ENCODE measurements around the gene LZTFL1.
"Not testable (repeated sequence)": the region's sequence is repeated elsewhere in the genome, so short reads cannot be mapped to it uniquely, and the experiment has no call there.

Gene LZTFL1

DNA sequence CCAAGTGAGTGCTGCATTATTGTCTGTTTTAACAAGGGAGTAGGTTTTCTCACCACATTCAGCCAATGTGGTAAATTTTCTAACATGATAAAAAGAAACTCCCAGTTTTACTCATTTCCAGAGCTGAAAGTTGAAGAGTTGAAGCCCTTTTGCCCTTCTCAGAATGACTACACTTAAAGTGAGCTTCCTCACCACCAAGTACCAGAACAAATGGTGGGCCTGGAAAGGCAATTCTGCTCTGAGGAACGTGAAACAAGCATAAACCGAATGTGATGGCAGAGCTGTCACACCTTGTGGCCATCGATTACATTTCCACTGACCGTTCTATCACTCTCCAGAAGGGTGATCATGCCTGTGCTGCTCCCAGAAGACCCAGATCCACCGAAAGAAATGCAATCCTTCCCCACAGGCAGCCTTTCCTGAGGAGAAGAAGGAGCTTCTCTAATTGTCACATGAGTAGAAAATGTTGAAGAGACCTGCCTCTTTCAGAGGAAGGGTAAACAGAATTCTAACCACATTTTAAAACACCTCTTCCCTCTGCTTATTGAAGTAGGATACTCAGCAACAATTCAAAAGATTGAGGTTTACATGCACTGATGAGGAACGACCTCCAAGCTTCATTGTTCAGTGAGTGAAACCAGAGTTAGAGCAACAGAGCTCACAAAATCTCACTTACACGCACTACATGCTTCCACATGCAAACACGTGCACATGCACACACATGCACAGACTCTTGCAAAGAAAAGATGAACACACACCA, 23.0 kb upstream of the LZTFL1 start:
- DNase-seq: peak; percentile 44

DNA sequence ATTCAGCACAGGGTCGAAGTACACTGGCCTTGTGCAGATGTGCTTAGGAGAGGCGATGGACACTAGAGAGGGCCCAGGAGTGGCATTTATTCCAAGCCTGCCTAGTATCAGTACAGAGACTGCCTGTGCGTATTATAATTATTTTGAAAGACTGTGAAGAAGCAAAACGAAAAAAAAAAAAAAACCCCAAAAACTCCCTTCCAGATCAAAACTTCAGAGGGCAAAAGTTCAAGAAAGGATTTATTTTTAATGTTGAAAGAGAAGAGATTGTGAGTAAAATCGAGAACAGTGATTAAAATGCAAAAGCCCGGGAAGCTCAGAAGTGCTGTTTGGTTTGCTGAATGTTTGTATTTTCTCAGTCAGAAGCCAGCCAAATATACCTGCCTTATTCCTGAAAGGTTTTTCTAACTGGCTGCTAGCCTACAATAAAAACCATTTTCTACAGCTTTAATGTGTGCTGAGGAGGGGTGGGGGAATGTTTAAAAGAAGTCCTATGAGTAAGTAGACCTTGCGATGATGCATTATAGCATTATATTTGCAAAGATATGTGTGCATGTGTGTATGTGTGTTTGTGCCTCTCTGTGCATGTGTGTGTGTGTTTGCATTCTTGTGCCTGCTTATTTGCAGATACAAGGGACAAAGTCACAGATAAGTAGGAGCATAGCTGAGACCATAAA, 19.3 kb upstream of the LZTFL1 start:
- DNase-seq: no peak

DNA sequence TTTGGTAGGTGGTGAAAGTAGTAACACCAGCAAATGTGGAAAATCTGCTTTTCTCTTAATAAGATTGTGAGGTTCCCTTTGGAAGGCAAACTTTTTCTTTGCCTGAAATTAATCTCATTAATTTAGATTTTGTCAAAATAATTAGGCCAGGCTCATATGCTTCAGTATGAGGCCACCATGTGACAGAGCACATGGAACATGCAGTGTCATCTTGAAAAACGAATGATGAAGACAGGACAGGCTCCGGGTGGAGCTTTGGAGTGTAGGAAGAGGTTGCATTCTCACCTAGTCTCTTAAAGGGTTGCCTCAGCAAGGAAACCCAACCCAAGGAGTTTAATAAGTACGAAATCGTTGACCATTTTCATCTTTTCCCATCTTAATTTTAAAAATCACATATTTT, 18.6 kb upstream of the LZTFL1 start:
- no peak for DNase-seq

DNA sequence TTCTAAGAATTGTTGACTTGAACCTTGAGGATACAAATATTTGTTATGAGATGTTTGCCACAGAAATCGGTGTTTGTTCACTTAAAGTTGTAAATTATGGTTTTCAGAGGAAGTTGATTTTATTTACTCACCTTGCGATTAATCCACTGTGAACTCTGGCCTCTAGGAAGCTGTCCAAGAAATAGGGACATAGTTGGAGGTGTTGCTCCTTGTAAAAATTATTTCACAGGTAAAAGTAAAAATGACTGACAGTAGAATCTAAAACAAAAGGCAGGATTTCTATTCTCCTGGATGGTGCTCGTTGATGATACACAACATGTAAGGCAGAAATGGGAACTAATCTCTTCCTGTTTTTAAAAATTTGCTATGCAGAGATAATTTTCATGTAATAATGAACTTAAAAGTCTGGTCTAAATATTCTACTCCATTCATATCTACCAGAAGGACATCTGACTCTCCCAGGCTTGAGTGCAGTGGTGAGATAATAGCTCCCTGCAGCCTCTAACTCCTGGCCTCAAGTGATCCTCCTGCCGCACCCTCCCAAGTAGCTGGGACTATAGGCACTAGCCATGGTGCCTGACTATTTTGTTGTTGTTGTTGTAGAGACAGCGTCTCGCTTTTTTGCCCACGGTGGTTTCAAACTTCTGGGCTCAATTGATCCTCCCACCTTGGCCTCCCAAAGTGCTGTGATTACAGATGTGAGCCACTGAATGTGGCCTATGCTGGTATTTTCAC, 17.1 kb upstream of the LZTFL1 start:
- no peak for DNase-seq

DNA sequence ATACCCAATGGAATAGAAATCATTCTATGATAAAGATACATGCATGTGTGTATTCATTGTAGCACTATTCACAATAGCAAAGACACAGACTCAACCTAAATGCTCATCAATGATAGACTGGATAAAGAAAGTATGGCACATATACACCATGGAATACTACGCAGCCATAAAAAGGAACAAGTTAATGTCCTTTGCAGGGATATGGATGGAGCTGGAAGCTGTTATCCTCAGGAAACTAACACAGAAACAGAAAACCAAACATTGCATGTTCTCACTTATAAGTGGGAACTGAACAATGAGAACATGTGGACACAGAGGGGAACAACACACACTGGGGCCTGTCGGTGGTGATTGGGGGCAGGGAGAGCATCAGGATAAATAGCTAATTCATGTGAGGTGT, 15.1 kb upstream of the LZTFL1 start:
- DNase-seq: not testable (repeated sequence)

DNA sequence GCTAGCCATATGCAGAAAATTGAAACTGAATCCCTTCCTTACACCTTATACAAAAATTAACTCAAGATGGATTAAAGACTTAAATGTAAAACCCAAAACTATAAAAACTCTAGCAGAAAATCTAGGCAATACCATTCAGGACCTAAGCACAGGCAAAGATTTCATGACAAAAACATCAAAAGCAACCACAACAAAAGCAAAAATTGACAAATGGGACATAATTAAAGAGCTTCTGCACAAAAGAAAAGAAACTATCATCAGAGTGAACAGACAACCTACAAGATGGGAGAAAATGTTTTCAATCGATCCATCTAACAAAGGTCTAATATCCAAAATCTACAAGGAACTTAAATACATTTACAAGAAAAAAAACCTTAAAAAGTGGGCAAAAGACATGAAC, 14.4 kb upstream of the LZTFL1 start:
- not testable (repeated sequence) for DNase-seq

DNA sequence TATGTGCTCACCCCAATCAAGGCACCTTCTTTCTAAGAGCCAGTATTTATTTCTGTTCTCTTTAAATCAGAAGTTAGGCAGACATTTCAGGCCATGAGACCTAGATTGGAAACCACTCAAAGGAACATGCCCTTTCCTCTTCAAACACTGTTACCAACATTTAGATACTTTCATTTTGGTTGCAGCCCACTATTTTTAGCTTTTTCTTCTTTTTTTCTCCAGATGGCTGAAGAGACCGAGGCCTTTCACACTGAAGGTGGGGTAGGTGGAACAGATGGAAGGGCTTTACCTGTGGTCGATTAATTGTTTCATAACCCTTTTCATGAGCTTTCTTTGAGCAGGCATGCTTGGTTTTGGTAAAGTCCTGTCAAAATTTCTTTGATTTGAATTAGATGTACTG, 10.9 kb upstream of the LZTFL1 start:
- DNase-seq: no peak

DNA sequence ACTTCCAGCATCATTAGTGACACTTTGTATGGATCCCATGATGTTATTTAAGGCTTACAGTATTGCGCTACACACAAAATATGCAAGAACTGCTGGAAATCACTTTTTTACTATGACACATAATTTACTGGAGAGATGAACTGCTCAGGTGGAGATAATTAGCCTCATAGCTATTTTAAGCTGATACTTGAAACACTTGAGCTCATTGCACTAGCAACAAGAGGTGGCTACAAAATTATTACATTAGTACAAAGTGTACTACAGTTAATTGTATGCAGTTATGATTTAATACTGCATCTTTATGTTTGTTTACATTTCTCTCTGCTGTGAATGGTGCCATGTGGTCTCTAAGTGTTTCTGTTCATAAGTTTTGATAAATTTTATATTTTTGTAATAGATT, 6.5 kb upstream of the LZTFL1 start:
- DNase-seq: no peak

DNA sequence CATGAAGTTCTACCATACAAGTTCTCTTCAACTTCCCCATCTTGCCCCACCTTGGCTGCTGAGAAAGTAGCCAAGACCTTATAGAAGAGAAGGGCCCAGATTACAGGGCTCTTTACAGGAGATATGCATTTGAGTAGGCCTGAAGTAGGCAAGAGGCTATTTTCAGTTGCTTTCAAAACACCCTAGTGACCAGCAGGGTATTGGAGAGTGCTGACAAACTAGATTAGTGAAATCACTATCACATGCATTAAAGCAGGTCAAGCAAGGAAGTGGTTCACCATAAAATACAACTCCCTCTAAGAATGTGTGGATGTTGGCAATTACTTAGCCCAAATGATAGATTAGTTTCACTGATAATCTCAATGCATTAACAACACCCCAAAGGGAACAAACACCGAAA, 2.7 kb upstream of the LZTFL1 start:
- DNase-seq: no peak

DNA sequence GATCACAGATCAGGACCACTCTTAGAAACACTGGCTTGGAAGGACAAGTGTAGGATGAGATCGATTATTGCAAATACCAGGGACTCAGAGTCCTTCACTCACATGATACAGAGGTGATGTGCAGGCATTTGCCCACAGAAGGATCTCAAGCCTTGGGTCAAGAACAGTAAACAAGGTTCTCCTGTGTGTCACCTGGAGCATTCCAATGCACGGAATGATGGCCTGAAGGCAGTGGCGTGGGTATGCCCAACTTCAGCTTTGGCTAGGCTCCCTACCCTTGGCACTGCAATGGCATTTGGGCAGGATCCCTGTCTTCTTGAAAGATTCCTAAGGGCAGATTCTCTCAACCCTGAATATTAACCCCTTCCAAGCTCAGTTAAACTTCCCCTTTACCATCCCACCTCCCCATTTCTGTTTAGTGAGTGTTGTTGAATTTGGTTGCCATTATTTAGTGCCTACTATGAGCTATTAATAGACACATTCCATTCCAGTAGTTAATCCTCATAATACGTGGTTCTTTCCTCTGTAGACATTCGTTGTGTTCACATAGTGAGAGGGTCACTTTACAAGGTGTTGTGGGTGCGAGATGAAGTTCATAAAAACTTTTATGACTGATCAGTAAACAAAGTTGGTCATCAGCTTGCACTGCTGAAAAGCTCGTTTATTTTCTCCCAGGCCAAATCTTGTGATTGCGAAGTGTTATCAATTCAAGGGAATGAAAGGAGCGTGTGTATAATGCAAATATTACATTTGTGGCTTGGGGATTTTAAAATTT, 1.1 kb upstream of the LZTFL1 start:
- no peak for DNase-seq

DNA sequence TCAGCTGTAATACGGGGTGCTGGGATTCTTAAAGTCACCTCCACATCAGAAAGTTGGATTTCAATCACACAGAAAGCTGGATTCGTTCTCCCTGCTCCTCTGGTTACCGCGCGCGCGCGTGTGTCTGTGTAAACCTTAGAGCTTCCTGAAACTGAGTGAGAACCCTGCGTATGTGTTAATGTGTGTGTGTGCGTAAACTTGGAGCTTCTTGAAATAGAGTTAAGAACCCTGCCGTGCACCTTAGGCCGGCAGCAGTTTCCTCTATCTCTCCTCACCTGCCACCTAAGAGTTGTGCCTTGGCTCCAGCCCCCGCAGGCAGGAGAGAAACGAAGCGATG, 531 bp downstream of the LZTFL1 start:
- no peak for DNase-seq

DNA sequence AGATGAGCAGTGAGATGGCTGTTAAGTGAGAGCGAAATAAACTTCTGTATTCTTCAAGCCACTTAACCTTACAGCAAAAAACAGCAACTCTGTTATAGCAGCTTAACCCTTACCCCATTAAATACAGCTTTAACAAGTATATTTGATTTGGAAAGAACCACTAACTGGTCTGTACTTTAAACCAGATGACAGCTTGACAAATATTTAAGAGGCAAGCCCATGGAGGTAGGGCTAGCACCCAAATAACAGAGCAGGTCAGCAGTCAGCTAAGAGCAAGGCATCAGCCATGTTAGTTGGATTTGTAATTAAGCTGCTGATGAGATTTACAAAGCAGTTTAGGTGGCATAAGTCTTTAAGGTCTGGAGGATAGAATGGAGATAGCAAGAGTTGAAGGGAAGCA, 3.5 kb downstream of the LZTFL1 start:
- no peak for DNase-seq

DNA sequence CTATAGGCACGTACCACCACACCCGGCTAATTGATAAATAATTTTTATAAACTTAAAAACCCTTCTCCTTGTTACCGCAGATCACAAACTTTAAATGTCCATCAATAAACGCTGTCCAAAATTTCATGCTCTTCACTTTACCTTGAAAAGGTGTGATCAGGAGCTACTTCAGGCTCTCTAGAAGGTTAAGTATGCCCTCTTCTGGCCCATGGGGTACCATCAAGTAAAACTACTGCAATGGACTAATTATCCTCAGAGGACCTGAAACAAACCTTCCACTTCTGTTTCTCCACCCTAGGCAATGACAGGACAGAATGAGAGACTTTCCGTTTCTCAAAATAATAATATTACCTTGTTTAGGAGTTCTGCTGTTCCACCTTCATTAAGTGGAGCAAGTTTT, 9.2 kb downstream of the LZTFL1 start:
- DNase-seq: no peak

DNA sequence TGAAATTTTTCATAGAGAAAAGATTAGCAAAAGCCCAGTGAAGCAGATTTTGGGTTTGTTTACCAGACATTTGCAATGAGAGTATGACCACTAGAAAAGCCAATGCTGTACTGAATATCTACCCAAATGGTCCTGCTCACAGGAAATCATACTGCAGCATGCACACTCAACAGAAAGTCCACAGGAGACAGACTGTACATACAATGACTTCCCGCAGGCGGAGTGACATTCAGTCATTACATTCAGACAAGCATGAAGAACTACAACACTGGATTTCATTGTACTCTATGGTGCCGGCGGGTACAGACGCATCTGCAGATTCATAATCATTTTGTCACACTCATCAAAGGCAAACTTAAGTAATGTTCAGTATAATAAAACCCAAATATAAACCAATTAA, 11.8 kb downstream of the LZTFL1 start:
- no peak for DNase-seq

DNA sequence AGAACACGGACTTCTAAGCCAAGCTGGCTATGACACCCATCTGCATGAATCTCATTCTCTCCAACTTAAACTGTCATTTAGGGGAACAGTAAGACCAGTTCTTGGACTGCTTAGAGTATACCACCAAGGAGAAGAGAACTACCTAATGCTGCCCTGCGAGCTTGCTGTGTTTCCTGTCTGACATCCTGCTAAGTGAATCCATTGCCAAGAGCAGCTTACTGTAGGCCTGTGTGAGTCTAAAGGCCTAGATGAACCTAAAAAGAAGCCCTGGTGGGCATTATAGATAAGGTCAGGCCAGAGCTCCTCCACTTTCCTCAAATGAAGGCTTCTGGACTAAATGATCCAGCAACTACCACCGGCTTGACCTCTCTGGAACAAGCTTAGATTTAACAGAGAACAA, 15.0 kb downstream of the LZTFL1 start:
- no peak for DNase-seq

DNA sequence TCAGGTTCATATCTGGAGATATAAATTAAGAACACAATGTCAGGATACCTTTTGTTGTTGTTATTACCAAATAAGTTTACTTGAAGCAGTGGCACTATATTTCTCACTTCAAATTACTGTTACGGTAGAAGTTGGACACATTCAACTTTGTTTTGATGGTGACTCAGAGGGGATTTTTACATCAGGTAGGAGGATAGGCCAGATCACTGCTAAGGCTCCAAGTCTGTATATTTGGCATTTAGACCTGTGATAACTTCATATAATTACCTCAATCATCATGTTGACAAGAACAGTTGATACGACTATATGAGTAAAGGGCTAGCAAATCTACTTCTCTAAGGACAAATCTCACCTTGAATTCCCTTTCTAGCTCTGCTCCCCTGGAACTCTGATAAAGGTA, 15.6 kb downstream of the LZTFL1 start:
- no peak for DNase-seq

DNA sequence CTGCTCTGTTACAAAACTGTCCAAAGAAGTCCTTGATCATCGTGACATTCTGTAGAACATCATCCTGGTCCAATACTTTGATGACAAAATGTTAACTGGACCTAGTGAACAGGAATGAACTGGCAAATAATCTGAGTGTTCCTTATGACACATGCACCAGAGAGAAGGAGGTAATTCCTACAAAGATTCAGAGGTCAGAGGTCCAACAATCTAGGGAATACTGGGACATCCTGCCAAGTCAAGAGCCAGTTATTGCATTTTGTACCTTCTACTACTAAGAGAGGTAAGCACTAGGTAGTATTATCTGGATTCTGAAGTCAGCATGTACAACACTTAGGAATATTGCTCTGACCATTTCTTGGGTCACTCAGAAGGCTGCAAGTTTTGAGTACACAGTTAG, 20.8 kb downstream of the LZTFL1 start:
- no peak for DNase-seq

DNA sequence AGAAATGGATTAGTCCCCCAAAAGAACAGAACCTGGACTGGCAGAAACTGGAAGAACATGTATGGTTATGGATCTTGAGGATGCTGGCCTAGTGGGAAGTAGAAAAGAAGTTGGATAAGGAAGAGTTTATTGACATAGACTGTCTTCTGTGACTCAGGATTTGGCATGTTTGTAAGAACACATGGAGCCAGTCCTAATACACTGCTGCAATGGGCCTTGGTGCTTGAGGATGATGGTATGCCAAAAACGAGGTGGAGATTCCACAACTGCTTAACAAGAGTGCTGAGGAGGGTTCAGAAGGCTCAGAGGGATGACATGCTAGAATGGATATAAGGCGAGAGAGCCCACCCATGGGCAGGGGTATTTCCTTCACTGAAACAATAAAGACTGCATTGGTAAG, 22.4 kb downstream of the LZTFL1 start:
- DNase-seq: no peak

DNA sequence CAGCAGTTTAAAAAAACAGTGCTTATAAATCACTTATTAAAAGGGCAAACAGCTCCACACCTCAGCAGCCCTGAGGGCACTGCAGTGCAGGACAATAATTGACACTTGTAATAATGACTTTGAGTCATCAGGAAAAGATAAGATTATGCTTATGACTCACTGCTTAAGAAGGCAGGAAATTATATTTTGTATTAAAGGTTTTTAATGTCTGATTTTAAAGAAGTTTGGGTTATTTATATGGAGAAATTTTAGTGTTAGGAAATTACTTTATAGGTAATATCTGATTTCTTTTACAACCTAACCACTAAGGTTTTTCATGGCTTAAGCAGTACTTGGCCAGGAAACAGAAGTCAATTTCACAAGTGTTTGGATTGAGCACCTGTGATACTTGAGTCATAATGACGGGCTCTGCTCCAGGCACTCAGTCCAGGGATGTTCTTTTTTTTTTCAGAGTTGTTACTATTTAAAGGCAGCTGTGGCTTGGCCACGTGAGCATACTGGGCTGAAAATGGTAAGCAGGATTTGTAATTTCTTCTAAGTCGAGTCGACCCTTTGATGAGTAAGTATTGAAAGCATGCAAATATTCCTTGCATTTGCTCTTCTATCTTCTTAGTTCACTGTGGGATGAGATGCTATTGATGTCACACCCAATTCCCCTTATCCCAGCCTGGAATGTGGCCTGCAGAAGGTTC, 23.9 kb downstream of the LZTFL1 start:
- DNase-seq: no peak

DNA sequence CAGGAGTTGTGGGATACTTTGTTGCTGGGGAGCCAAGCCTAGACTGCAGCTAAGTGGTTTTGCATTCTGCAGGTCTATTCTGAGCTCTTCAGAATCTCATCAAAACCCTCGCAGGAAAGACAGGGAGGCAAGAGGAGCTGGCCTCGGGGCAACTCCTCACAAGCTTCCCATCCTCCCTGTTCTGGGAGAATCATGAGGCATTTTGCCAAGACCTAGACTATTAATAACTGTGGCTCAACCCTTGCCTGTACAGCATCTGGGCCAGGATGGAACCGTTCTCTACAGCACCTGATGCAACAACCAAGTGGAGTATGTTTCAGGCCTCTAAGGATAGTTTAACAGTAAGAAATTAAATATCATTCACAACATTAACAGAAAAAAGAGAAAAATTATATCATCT, 25.4 kb downstream of the LZTFL1 start:
- DNase-seq: no peak

DNA sequence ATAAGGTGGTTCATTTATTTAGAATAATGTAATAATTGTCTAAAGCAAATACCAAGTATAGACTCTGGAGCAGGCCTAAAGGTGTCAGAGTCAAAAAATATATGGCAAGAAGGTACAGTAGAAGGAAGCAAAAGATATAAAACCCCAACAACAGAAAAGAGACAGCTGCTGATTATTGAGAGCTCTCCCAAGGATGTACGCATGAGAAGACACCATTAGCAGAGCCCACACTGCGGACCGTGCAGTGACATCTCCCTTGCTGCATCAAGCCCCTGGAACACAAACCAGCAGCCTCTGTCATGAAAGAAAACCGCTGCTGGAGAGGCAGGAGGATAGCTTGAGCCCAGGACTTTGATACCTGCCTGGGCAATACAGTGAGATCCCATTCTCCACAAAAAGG, 27.6 kb downstream of the LZTFL1 start:
- DNase-seq: no peak

DNA sequence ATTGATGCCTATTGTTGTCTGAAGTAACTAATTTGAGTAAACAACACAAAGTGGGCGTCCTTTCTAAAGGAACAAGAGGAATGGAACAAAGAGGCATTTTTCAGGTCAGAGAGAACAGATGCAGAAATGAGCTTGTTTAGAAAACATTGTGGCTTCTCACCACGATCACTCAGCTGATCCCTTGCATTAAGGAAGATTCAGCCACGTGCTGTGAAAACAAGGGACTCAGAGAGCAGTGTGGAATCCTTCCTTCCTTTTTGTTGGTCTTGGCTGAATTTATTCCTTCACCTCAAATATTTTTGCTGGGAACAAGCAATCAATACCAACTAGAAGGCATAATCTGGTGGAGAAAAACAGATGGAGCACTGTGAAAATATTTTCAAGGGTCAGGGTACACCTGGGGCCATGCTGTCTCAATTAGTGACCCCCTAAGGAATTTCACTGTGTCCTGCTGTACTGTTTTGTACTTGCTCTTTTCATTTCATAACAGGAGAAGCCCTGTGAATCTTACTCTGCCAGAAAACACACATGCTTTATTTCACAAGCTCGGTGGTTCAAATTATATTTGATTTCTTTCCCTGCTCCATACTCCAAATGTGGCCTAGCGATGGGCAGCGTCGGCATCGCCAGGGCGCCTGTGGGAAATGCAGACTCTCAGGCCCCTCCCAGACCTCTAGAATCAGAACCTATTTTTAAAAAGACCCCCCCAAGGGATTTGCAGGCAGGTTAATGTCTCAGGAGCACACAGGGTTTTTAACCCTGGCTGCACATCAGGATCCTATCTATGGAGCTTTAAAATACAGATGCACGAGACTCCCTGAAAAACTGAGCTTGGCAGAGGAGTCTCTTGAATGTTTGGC, 34.0 kb downstream of the LZTFL1 start:
- DNase-seq: no peak

Measured in stimulated activated CD4-positive, alpha-beta T cell treated with anti-CD3 and anti-CD28 coated beads, Interleukin-4, amount 100 ng/mL, for 24 hours (primary cell).